B cell (primary cell): Measurements from ENCODE around the gene ZFHX2. TPM values are rescaled to one million over a fixed set of nuclear protein-coding genes. Genes with fewer than 3 reads are reported as not detected.

Experiments
- ATAC-seq: fragments of 200-7000 bp; cut with Tn5 transposase; one replicate; pipeline ENCODE4 v1.10.0; 2021; ENCODE audit warnings: low read depth, mild to moderate bottlenecking, moderate number of reproducible peaks, moderate library complexity
- CTCF ChIA-PET: fragments of 350-600 bp; sonication (Branson Sonifier 250); formaldehyde crosslinking; loops from one replicate; lab custom pipeline; 2021; ENCODE audit warnings: antibody characterized with exemption, inconsistent platforms; lab: Charles Lee
- POLR2A ChIA-PET: fragments of 350-600 bp; sonication (Branson Sonifier 250); formaldehyde crosslinking; loops from one replicate; lab custom pipeline; 2021; ENCODE audit warnings: antibody characterized with exemption; lab: Charles Lee
- DNase-seq: peaks from one replicate; pipeline ENCODE4 v3.0.0; 2013
- H2AFZ ChIP-seq: 2 replicates; pipeline ENCODE4 v1.6.1; 2012; ENCODE audit warnings: mild to moderate bottlenecking, low read depth, low read length; ENCODE audit not compliant: insufficient read depth, poor library complexity, severe bottlenecking
- H3K27ac ChIP-seq, 2 donors: 1 replicate in 1 of 2; 2 replicates in 1 of 2; pipeline ENCODE4 v1.5.1; 2012 to 2013; ENCODE audit warnings: low read length in 2 of 2, mild to moderate bottlenecking in 2 of 2, moderate library complexity in 1 of 2
- H3K27me3 ChIP-seq, 4 experiments: fragments of 200-600 bp in 1 of 4; sonication (generic) in 1 of 4; replicated peaks in 1 of 4; 1 replicate in 2 of 4; 2 replicates in 2 of 4; pipeline versions ENCODE4 v1.6.1 to v1.7.0; 2013 to 2016; ENCODE audit warnings: low read length in 3 of 4, mild to moderate bottlenecking in 2 of 4, mixed read lengths in 1 of 4, moderate library complexity in 1 of 4; ENCODE audit not compliant: insufficient read depth in 4 of 4, control insufficient read depth in 3 of 4; ENCODE audit errors: control extremely low read depth in 1 of 4
- H3K36me3 ChIP-seq, 2 experiments: replicated peaks in 1 of 2; 1 replicate in 1 of 2; 2 replicates in 1 of 2; pipeline versions ENCODE4 v1.6.1 to v1.7.1; 2013; ENCODE audit warnings: low read length in 1 of 2; ENCODE audit not compliant: insufficient read depth in 2 of 2, control insufficient read depth in 1 of 2; ENCODE audit errors: control extremely low read depth in 1 of 2, extremely low read depth in 1 of 2
- H3K4me1 ChIP-seq, 2 donors: fragments of 200-600 bp in 1 of 2; sonication (generic) in 1 of 2; 1 replicate in 1 of 2; 2 replicates in 1 of 2; pipeline versions ENCODE4 v1.5.1 to v1.6.1; 2013 to 2017; ENCODE audit warnings: low read length in 2 of 2; ENCODE audit not compliant: control insufficient read depth in 2 of 2, insufficient read depth in 2 of 2
- H3K4me2 ChIP-seq: replicated peaks from 2 replicates; pipeline ENCODE3; 2012; ENCODE audit warnings: mild to moderate bottlenecking, low read depth, low read length; ENCODE audit not compliant: poor library complexity, severe bottlenecking
- H3K4me3 ChIP-seq, 5 experiments: fragments of 200-600 bp in 1 of 5; sonication (generic) in 1 of 5; 1 replicate in 3 of 5; 2 replicates in 2 of 5; pipeline versions ENCODE4 v1.5.1 to v1.7.0; 2011 to 2016; ENCODE audit warnings: low read length in 4 of 5, mild to moderate bottlenecking in 4 of 5, low read depth in 2 of 5, control low read depth in 1 of 5, moderate library complexity in 1 of 5; ENCODE audit not compliant: insufficient read depth in 1 of 5; ENCODE audit errors: control extremely low read depth in 1 of 5, extremely low read depth in 1 of 5
- H3K79me2 ChIP-seq: fragments of 200-600 bp; sonication (generic); one replicate; pipeline ENCODE4 v1.6.0; 2016; ENCODE audit warnings: low read length; ENCODE audit not compliant: control insufficient read depth, insufficient read depth
- H3K9ac ChIP-seq: fragments of 200-600 bp; sonication (generic); 2 replicates; pipeline ENCODE4 v1.6.1; 2017; ENCODE audit warnings: mild to moderate bottlenecking, low read length, moderate library complexity
- H3K9me3 ChIP-seq, 3 donors: one replicate each; pipeline versions ENCODE4 v1.6.1 to v1.7.1; 2013; ENCODE audit warnings: low read length in 2 of 3; ENCODE audit not compliant: control insufficient read depth in 2 of 3, insufficient read depth in 1 of 3; ENCODE audit errors: control extremely low read depth in 1 of 3
- H4K20me1 ChIP-seq: 2 replicates; pipeline ENCODE4 v1.6.0; 2012; ENCODE audit warnings: mild to moderate bottlenecking, low read length; ENCODE audit not compliant: insufficient read depth, control insufficient read depth, poor library complexity, severe bottlenecking
- H3K27ac Mint-ChIP-seq: one replicate; pipeline ENCODE4 v1.8.0; 2021; ENCODE audit warnings: mixed read lengths
- H3K27me3 Mint-ChIP-seq: one replicate; pipeline ENCODE4 v1.8.0; 2021; ENCODE audit warnings: mixed read lengths
- H3K4me1 Mint-ChIP-seq: one replicate; pipeline ENCODE4 v1.8.0; 2021; ENCODE audit warnings: mixed read lengths
- H3K4me3 Mint-ChIP-seq: one replicate; pipeline ENCODE4 v1.8.0; 2021; ENCODE audit warnings: mixed read lengths
- H3K9me3 Mint-ChIP-seq: one replicate; pipeline ENCODE4 v1.8.0; 2022; ENCODE audit warnings: mixed read lengths; ENCODE audit not compliant: insufficient read depth
- EZH2 ChIP-seq: IDR thresholded peaks from 2 replicates; pipeline ENCODE4 v1.6.1; 2012; ENCODE audit warnings: borderline replicate concordance, low read depth, mild to moderate bottlenecking, moderate library complexity, low read length; ENCODE audit not compliant: insufficient read depth, poor library complexity, severe bottlenecking
- WGBS: methylation state at CpG from one replicate; pipeline ENCODE4 v1.1.5; 2013; ENCODE audit warnings: missing lambda C conversion rate; ENCODE audit not compliant: insufficient coverage; 5-methylcytosine and 5-hydroxymethylcytosine counted together
- intact Hi-C: fragments of 100-400 bp; cut with micrococcal nuclease; formaldehyde crosslinking; loops from one replicate; pipeline ENCODE4 v1.10.0; 2022
- polyA plus RNA-seq: library from polyadenylated mRNA; depleted of rRNA; stranded (reverse); fragments of >200 nt; gene quantifications from 2 replicates; pipeline ENCODE4 v1.2.3, GENCODE V29; 2012
- total RNA-seq, 2 donors: library from RNA; stranded (reverse); fragments of 120-200 nt in 1 of 2; gene quantifications; 1 replicate in 1 of 2; 2 replicates in 1 of 2; pipeline versions ENCODE4 v1.2.3 to v1.2.4, GENCODE V29; 2013 to 2022
- TF ChIP-seq, protein P1 (sequence below): fragments of 200-600 bp; IDR thresholded peaks from one replicate; pipeline ENCODE4 v1.8.0; 2022; ENCODE audit warnings: antibody characterized with exemption, mild to moderate bottlenecking

The ZFHX2 gene
- total and polyA plus RNA-seq, 2 donors (not counting 1 experiment from before 2014, with no cell fraction given) = 0.21 to 2.5 TPM

DNA sequence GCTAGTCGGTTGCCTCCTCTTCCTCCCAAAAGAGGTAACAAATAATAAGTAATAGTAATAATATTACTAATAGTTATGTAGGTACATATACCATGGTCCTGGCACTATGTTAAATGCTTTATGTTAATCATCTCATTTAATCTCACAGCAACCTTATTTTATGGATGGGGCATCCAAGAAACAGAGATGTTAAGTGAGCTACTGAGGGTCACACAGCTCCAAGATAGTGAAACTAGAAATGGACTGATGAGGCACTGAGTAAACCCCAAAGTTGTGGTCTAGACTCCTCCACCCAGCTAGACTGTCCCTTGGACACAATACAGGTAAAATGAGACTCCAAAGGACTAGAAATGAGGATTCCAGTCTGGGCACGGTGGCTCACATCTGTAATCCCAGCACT lies 15.1 kb downstream of the ZFHX2 start:
- no peaks in the 10 kb centered on the region for H3K9me3 Mint-ChIP-seq
- no peak for ATAC-seq
- WGBS = no CpG with 5 or more reads among the region's 2 CpGs
- H2AFZ ChIP-seq = no peak overlapping the region
- H3K27ac ChIP-seq = no peak overlapping the region
- DNase-seq = no peak
- ChIA-PET CTCF (interaction anchor here (1.0 to 7.7 kb wide), 2 partner anchors 24 to 58 kb away, joined by 4 to 80 read pairs; no protein-coding TSS in a partner anchor), POLR2A (no interaction called here)
- no peaks in the 10 kb centered on the region for H3K9me3 ChIP-seq
- intact Hi-C loops = no loop called here
- H3K36me3 ChIP-seq = no peaks in the 10 kb centered on the region
- H3K4me3 Mint-ChIP-seq = no peak overlapping the region
- no peaks in the 10 kb centered on the region for H3K4me1 ChIP-seq
- H3K27ac Mint-ChIP-seq = no peak overlapping the region
- H3K27me3 ChIP-seq = peaks cover 0 to 2% (median 0%) of the 10 kb centered on the region in 4 experiments
- peaks cover 3% of the 10 kb centered on the region for H3K27me3 Mint-ChIP-seq
- TF ChIP-seq EZH2 = no peak
- TF ChIP-seq, protein P1, sequence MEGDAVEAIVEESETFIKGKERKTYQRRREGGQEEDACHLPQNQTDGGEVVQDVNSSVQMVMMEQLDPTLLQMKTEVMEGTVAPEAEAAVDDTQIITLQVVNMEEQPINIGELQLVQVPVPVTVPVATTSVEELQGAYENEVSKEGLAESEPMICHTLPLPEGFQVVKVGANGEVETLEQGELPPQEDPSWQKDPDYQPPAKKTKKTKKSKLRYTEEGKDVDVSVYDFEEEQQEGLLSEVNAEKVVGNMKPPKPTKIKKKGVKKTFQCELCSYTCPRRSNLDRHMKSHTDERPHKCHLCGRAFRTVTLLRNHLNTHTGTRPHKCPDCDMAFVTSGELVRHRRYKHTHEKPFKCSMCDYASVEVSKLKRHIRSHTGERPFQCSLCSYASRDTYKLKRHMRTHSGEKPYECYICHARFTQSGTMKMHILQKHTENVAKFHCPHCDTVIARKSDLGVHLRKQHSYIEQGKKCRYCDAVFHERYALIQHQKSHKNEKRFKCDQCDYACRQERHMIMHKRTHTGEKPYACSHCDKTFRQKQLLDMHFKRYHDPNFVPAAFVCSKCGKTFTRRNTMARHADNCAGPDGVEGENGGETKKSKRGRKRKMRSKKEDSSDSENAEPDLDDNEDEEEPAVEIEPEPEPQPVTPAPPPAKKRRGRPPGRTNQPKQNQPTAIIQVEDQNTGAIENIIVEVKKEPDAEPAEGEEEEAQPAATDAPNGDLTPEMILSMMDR = no peak
- no peak overlapping the region for H3K4me2 ChIP-seq
- no peak overlapping the region for H3K9ac ChIP-seq
- H3K4me3 ChIP-seq = no peak overlapping the region
- H3K79me2 ChIP-seq = no peaks in the 10 kb centered on the region
- H4K20me1 ChIP-seq = no peaks in the 10 kb centered on the region
- H3K4me1 Mint-ChIP-seq = no peaks in the 10 kb centered on the region

DNA sequence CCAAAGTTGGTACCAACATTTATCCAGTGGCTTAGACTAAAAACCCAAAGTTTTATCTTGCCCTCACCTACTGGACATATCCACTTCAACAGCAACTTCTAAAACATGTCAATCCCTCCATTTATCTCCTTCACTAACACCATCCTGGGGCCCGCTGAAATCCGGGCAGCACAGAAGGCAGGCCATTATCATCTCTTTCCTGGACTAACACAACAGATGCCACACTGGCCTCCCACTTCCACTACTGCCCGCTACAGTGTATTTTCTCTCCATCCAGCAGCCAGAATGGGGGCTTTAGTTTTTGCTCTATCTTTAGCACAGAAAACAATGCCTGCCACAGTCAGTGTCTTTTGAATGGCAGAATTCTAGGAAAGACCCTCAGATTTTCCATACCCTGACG lies 15.6 kb downstream of the ZFHX2 start:
- intact Hi-C loops = no loop called here
- Histone ChIP-seq H3K79me2 (no peaks in the 10 kb centered on the region), H3K9me3 (no peaks in the 10 kb centered on the region), H4K20me1 (no peaks in the 10 kb centered on the region), H3K4me1 (no peaks in the 10 kb centered on the region), H3K4me2 (no peak overlapping the region), H3K36me3 (no peaks in the 10 kb centered on the region), H3K27ac (no peak overlapping the region), H2AFZ (no peak overlapping the region), H3K4me3 (no peak overlapping the region), H3K27me3 (peaks cover 0 to 2% (median 0%) of the 10 kb centered on the region in 4 experiments), H3K9ac (no peak overlapping the region)
- Mint-ChIP-seq H3K27ac (no peak overlapping the region), H3K4me3 (no peak overlapping the region), H3K4me1 (no peaks in the 10 kb centered on the region), H3K9me3 (no peaks in the 10 kb centered on the region), H3K27me3 (peaks cover 3% of the 10 kb centered on the region)
- TF ChIP-seq, protein P1 = no peak
- no peak for TF ChIP-seq EZH2
- ATAC-seq (no peak), DNase-seq (no peak)
- 98% methylated on average over 4 of the region's 4 CpGs for whole genome bisulfite sequencing
- POLR2A ChIA-PET = no interaction called here
- CTCF ChIA-PET = interaction anchor here (1.0 to 7.7 kb wide), 2 partner anchors 25 to 58 kb away, joined by 4 to 80 read pairs; no protein-coding TSS in a partner anchor
